Measurements from ENCODE around the gene N4BP3. TPM values are rescaled to one million over a fixed set of nuclear protein-coding genes. Genes with fewer than 3 reads are reported as not detected.
"Not testable (repeated sequence)": the region's sequence is repeated elsewhere in the genome, so short reads cannot be mapped to it uniquely, and the experiment has no call there.

Gene N4BP3
- total RNA-seq, 3 donors from 2014 or later, result 6.4 to 7.8 (median 7.6) TPM

GRCh38 chr5:178083922-178084321, 29.4 kb upstream of the N4BP3 start:
- ATAC-seq, result no peak
- DNase-seq, result no peak
- no peak overlapping the region for H3K4me3 Mint-ChIP-seq
- H3K4me1 Mint-ChIP-seq (ENCODE audit: low read depth), result no peaks in the 10 kb centered on the region
- H3K9me3 Mint-ChIP-seq, result no peaks in the 10 kb centered on the region
- peaks cover 14% of the 10 kb centered on the region for H3K27me3 Mint-ChIP-seq (ENCODE audit: low read depth)
- H3K36me3 Mint-ChIP-seq (ENCODE audit: insufficient read depth), result no peaks in the 10 kb centered on the region

GRCh38 chr5:178085316-178085715, 28.0 kb upstream of the N4BP3 start:
- peaks cover 16% of the 10 kb centered on the region for H3K27me3 Mint-ChIP-seq (ENCODE audit: low read depth)
- no peaks in the 10 kb centered on the region for H3K36me3 Mint-ChIP-seq (ENCODE audit: insufficient read depth)
- no peaks in the 10 kb centered on the region for H3K9me3 Mint-ChIP-seq

GRCh38 chr5:178086266-178086665, 27.1 kb upstream of the N4BP3 start:
- H3K27me3 Mint-ChIP-seq (ENCODE audit: low read depth), result peaks cover 16% of the 10 kb centered on the region
- no peak for ATAC-seq

More at GRCh38 chr5:178085316-178085715, 28.0 kb upstream of the N4BP3 start:
- Mint-ChIP-seq H3K4me3 (no peak overlapping the region), H3K4me1 (ENCODE audit: low read depth) (no peaks in the 10 kb centered on the region)
- ATAC-seq, result no peak
- no peak for DNase-seq

DNA sequence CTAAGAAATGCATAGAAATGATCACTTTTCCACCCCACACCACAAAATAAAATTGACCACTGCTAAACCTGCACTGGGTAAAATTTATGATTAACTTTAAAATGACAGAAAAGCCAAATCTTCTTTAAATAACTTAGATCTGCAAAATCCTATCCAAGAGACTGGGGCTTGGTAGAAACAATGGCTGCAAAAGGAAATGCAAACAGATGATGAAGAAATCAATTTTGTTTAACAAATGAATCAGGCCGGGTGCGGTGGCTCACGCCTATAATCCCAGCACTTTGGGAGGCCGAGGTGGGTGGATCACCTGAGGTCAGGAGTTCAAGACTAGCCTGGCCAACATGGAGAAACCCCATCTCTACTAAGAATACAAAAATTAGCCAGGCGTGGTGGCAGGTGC, 26.1 kb upstream of the N4BP3 start:
- not testable (repeated sequence) for H3K36me3 Mint-ChIP-seq (ENCODE audit: insufficient read depth)

More at GRCh38 chr5:178086266-178086665, 27.1 kb upstream of the N4BP3 start:
- Mint-ChIP-seq H3K36me3 (ENCODE audit: insufficient read depth) (no peaks in the 10 kb centered on the region), H3K9me3 (peaks cover 2% of the 10 kb centered on the region), H3K4me3 (no peak overlapping the region), H3K4me1 (ENCODE audit: low read depth) (no peaks in the 10 kb centered on the region)
- no peak for DNase-seq

GRCh38 chr5:178090856-178091255, 22.5 kb upstream of the N4BP3 start:
- H3K36me3 Mint-ChIP-seq (ENCODE audit: insufficient read depth), result no peaks in the 10 kb centered on the region
- no peak overlapping the region for H3K4me3 Mint-ChIP-seq
- peaks cover 5% of the 10 kb centered on the region for H3K27me3 Mint-ChIP-seq (ENCODE audit: low read depth)
- peaks cover 17% of the 10 kb centered on the region for H3K4me1 Mint-ChIP-seq (ENCODE audit: low read depth)
- no peak for DNase-seq
- no peak for ATAC-seq
- H3K9me3 Mint-ChIP-seq, result peaks cover 4% of the 10 kb centered on the region

More for the DNA sequence above, 26.1 kb upstream of the N4BP3 start:
- not testable (repeated sequence) for H3K4me3 Mint-ChIP-seq; ATAC-seq; DNase-seq; H3K4me1 Mint-ChIP-seq (ENCODE audit: low read depth); H3K9me3 Mint-ChIP-seq
- peaks cover 16% of the 10 kb centered on the region for H3K27me3 Mint-ChIP-seq (ENCODE audit: low read depth)

- no peak for DNase-seq
- H3K36me3 Mint-ChIP-seq (ENCODE audit: insufficient read depth), result no peaks in the 10 kb centered on the region
- peaks cover 20% of the 10 kb centered on the region for H3K4me1 Mint-ChIP-seq (ENCODE audit: low read depth)
- H3K9me3 Mint-ChIP-seq, result peaks cover 4% of the 10 kb centered on the region
- no peak for ATAC-seq
- peaks cover 8% of the 10 kb centered on the region for H3K27me3 Mint-ChIP-seq (ENCODE audit: low read depth)
- no peak overlapping the region for H3K4me3 Mint-ChIP-seq
Observed at GRCh38 chr5:178093134-178093533, 20.2 kb upstream of the N4BP3 start.

DNA sequence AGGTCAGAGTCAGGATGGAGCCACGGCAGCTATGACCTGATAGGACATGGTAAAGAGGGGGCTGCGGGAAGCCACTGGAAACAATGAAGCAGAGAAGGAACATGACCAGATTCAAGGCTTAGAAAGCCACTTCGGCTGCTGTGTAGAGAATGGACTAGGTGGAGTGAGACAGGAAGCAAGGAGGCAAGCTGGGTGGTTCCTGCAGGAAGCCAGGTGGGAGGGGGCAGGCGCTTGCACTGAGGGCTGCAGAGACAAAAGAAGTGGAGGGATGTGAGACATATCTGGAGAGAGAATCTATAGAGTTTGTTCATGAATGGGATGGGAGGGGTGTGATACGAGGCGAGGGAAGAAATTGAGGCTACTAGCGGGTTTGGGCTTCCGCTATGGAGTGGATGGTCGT, 19.0 kb upstream of the N4BP3 start:
- no peaks in the 10 kb centered on the region for H3K36me3 Mint-ChIP-seq (ENCODE audit: insufficient read depth)
- peaks cover 6% of the 10 kb centered on the region for H3K27me3 Mint-ChIP-seq (ENCODE audit: low read depth)
- H3K4me3 Mint-ChIP-seq, result peak overlapping the region; percentile 30
- H3K4me1 Mint-ChIP-seq (ENCODE audit: low read depth), result peaks cover 20% of the 10 kb centered on the region
- DNase-seq, result no peak
- peaks cover 4% of the 10 kb centered on the region for H3K9me3 Mint-ChIP-seq
- peak in 1 of 2 donors; percentile 23 for ATAC-seq

DNA sequence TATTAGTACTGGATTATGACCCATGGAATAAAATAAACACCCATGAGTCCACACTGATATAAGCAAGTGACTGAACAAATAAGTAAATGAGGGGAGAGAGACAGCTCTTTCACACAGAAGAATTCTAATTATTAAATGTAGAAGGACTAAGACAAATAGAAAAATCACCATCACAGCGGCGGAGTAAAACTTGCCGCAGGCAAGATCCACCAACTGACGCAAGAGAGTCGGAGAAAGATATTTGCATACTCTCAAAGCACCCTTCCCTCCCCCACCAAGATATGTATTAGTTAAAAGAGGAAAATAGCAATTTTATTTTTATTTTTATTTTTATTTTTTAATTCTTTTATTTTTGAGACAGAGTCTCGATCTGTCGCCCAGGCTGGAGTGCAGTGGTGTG, 14.6 kb upstream of the N4BP3 start:
- DNase-seq, result no peak
- Mint-ChIP-seq H3K4me3 (no peak overlapping the region), H3K36me3 (ENCODE audit: insufficient read depth) (no peaks in the 10 kb centered on the region), H3K9me3 (no peaks in the 10 kb centered on the region), H3K4me1 (ENCODE audit: low read depth) (peaks cover 12% of the 10 kb centered on the region), H3K27me3 (ENCODE audit: low read depth) (peaks cover 6% of the 10 kb centered on the region)
- ATAC-seq, result no peak

DNA sequence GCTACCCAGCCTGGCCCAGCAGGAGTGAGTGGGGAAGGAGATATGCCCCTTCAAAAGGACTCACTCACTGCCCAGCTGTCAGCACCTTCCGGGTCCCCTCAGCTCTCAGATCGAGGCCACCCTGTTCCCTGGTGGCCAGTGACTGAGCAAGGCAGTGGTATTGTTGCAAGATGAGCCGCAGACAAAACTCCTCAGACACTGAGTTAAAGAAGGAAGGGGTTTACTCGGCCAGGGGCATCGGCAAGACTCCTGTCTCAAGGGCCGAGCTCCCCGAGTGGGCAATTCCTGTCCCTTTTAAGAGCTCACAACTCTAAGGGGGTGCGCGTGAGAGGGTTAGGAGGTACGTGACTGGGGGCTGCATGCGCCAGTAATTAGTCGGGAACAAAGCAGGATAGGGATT, 9.7 kb upstream of the N4BP3 start:
- DNase-seq (no peak), ATAC-seq (no peak)
- H3K36me3 Mint-ChIP-seq (ENCODE audit: insufficient read depth), result no peaks in the 10 kb centered on the region
- H3K27me3 Mint-ChIP-seq (ENCODE audit: low read depth), result no peaks in the 10 kb centered on the region
- H3K4me3 Mint-ChIP-seq, result no peak overlapping the region
- H3K9me3 Mint-ChIP-seq, result no peaks in the 10 kb centered on the region
- H3K4me1 Mint-ChIP-seq (ENCODE audit: low read depth), result peaks cover 9% of the 10 kb centered on the region

- no peak for ATAC-seq
- DNase-seq, result no peak
Observed at GRCh38 chr5:178104492-178104891, 8.8 kb upstream of the N4BP3 start.

DNA sequence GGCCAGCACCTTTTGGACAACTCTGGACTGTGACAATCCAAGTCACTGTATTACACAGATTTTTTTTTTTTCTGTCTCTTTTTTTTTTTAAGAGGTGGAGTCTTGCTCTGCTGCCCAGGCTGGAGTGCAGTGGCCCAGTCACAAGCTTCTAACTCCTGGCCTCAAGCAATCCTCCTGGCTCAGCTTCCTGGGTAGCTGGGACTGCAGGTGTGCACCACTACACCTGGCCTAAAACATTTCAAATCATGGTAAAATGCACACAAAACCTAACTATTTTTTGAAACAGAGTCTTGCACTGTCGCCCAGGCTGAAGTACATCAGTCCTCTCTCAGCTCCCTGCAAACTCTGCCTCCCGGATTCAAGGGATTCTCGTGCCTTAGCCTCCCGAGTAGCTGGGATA, 7.2 kb upstream of the N4BP3 start:
- ATAC-seq (no peak), DNase-seq (no peak)
- Mint-ChIP-seq H3K36me3 (ENCODE audit: insufficient read depth) (no peaks in the 10 kb centered on the region), H3K9me3 (no peaks in the 10 kb centered on the region), H3K27me3 (ENCODE audit: low read depth) (no peaks in the 10 kb centered on the region), H3K4me1 (ENCODE audit: low read depth) (peaks cover 9% of the 10 kb centered on the region), H3K4me3 (no peak overlapping the region)

More at GRCh38 chr5:178104492-178104891, 8.8 kb upstream of the N4BP3 start:
- Mint-ChIP-seq H3K4me3 (no peak overlapping the region), H3K4me1 (ENCODE audit: low read depth) (peaks cover 9% of the 10 kb centered on the region), H3K27me3 (ENCODE audit: low read depth) (no peaks in the 10 kb centered on the region), H3K9me3 (no peaks in the 10 kb centered on the region), H3K36me3 (ENCODE audit: insufficient read depth) (no peaks in the 10 kb centered on the region)

DNA sequence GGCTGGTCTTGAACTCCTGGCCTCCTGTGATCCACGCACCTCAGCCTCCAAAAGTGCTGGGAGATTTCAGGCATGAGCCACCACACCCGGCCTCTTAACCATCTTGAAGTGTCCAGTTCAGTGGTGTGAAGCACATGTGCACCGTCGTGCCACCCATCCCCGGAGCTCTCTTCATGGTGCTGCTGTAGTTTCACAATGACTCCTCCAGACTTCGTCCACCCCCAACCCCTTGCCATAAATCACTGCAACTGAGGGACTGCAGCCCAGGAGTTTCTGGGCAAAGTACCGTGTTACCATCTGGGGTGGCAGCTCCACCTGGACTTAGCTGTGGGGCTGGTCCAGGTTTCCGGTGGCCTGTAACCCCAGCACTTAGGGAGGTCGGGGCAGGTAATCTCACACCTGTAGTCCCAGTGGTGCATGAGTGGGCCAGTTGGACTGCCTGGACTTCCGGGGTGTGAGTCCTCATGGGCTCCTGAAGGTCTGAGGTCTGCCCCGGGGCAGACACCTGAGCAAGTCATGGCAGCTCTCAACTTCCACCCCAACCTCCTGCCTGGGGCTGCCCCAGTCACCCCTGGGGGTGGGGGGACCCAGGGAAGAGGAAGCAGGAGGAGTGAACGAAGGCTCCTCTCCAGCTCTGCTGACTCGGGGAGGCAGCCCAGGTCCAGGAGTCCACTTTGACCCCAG, 6.6 kb upstream of the N4BP3 start:
- no peak overlapping the region for H3K4me3 Mint-ChIP-seq
- peaks cover 9% of the 10 kb centered on the region for H3K4me1 Mint-ChIP-seq (ENCODE audit: low read depth)
- no peak for DNase-seq
- no peaks in the 10 kb centered on the region for H3K9me3 Mint-ChIP-seq
- no peaks in the 10 kb centered on the region for H3K27me3 Mint-ChIP-seq (ENCODE audit: low read depth)
- ATAC-seq, result no peak
- H3K36me3 Mint-ChIP-seq (ENCODE audit: insufficient read depth), result no peaks in the 10 kb centered on the region

- no peaks in the 10 kb centered on the region for H3K27me3 Mint-ChIP-seq (ENCODE audit: low read depth)
- ATAC-seq, result no peak
- H3K36me3 Mint-ChIP-seq (ENCODE audit: insufficient read depth), result no peaks in the 10 kb centered on the region
- H3K4me3 Mint-ChIP-seq, result no peak overlapping the region
- H3K9me3 Mint-ChIP-seq, result no peaks in the 10 kb centered on the region
- no peak for DNase-seq
- H3K4me1 Mint-ChIP-seq (ENCODE audit: low read depth), result peaks cover 13% of the 10 kb centered on the region
Observed at GRCh38 chr5:178107756-178108310, 5.5 kb upstream of the N4BP3 start.

DNA sequence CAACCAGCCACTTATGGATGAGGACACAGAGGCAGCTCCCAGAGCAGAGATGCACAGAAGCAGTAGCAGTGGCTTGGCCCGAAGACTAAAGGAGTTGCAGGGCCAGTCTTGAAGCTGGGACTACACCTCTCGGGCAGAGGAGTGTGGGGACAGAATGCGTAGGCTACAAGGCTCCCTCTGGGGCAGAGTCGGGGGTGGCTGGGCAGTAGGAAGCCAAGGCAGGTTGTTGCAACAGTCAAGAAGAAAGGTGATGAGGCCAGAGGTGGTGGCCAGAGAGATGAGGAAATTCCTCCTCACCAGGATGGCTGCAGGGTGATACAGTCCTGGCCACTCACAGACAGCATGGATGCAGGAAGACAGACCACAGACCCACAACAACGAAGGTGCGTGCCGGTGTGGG, 4.9 kb upstream of the N4BP3 start:
- H3K27me3 Mint-ChIP-seq (ENCODE audit: low read depth), result no peaks in the 10 kb centered on the region
- peaks cover 15% of the 10 kb centered on the region for H3K4me1 Mint-ChIP-seq (ENCODE audit: low read depth)
- H3K36me3 Mint-ChIP-seq (ENCODE audit: insufficient read depth), result no peaks in the 10 kb centered on the region
- H3K4me3 Mint-ChIP-seq, result no peak overlapping the region
- no peak for DNase-seq
- ATAC-seq, result no peak
- H3K9me3 Mint-ChIP-seq, result no peaks in the 10 kb centered on the region

GRCh38 chr5:178108966-178109365, 4.4 kb upstream of the N4BP3 start:
- peaks cover 12% of the 10 kb centered on the region for H3K4me1 Mint-ChIP-seq (ENCODE audit: low read depth)
- no peak overlapping the region for H3K4me3 Mint-ChIP-seq
- no peak for ATAC-seq

More at GRCh38 chr5:178108966-178109365, 4.4 kb upstream of the N4BP3 start:
- H3K9me3 Mint-ChIP-seq, result no peaks in the 10 kb centered on the region
- no peak for DNase-seq
- H3K36me3 Mint-ChIP-seq (ENCODE audit: insufficient read depth), result no peaks in the 10 kb centered on the region
- H3K27me3 Mint-ChIP-seq (ENCODE audit: low read depth), result no peaks in the 10 kb centered on the region
